ACC112 (cell line): ENCODE results near the gene ATP6V1F.

Experiments
- H2AFZ ChIP-seq: fragments of 200-600 bp; sonication (generic); one replicate; pipeline ENCODE4 v1.6.0; 2017; ENCODE audit warnings: antibody characterized with exemption, low read length; ENCODE audit not compliant: unreplicated experiment
- H3K27ac ChIP-seq: fragments of 200-600 bp; sonication (generic); 2 replicates; pipeline ENCODE4 v1.5.1; 2014; ENCODE audit warnings: low read depth, mild to moderate bottlenecking, antibody characterized with exemption, low read length, moderate library complexity
- H3K27me3 ChIP-seq: fragments of 200-600 bp; sonication (generic); 2 replicates; pipeline ENCODE4 v1.6.1; 2014; ENCODE audit warnings: mild to moderate bottlenecking, antibody characterized with exemption, low read length, moderate library complexity, mixed read lengths; ENCODE audit not compliant: insufficient read depth
- H3K36me3 ChIP-seq: fragments of 200-600 bp; sonication (generic); 2 replicates; pipeline ENCODE4 v1.6.1; 2016; ENCODE audit warnings: mild to moderate bottlenecking, antibody characterized with exemption, low read length, moderate library complexity, mixed read lengths; ENCODE audit not compliant: insufficient read depth
- H3K4me1 ChIP-seq: fragments of 200-600 bp; sonication (generic); one replicate; pipeline ENCODE4 v1.6.1; 2016; ENCODE audit warnings: low read length, mixed read lengths; ENCODE audit not compliant: insufficient read depth, unreplicated experiment, control insufficient read depth
- H3K4me3 ChIP-seq: fragments of 200-600 bp; sonication (generic); 2 replicates; pipeline ENCODE4 v1.5.1; 2014; ENCODE audit warnings: mild to moderate bottlenecking, low read depth, low read length
- H3K79me2 ChIP-seq: fragments of 200-600 bp; sonication (generic); one replicate; pipeline ENCODE4 v1.6.0; 2016; ENCODE audit warnings: low read length; ENCODE audit not compliant: control insufficient read depth, unreplicated experiment, insufficient read depth

Gene ATP6V1F

DNA sequence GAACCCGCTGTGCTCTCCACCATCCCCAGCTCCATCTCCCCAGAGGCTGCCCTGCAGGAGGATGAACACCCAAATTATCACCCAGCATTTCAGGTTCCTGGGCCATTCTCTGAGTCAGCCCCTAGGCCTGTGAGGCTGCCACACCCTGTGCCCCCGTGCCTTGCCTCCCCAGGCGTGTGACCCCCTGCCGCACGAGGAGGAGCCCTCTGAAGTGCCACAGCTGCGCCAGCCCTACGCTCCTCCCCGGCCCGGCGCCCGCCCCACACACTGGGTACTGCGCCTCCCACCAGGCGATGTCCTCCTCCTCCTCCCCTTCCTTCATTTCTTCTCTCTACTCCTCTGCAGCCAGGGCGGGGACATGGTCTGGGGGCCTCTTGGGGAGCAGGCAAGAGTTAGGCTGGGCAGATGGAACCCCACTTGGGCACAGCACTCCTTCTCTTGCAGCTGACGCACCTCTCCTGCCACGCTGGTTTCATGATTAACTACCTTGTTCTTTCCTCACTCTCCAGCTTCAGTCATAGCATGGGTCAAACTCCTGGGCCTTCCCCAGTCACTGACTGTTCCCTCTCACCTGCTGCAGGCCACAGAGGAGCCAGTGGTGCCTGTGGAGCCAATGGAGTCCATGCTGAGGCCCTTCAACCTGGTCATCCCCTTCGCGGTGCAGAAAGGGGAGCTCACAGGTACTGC, 12.7 kb upstream of the ATP6V1F start:
- H3K27ac ChIP-seq, result no peak overlapping the region
- peaks cover 9% of the 10 kb centered on the region; the same call in 1 of the 2 replicates for H3K36me3 ChIP-seq
- no peak overlapping the region for H3K4me3 ChIP-seq
- no peaks in the 10 kb centered on the region for H3K4me1 ChIP-seq
- no peaks in the 10 kb centered on the region for H3K79me2 ChIP-seq
- no peaks in the 10 kb centered on the region for H3K27me3 ChIP-seq
- no peak overlapping the region for H2AFZ ChIP-seq

DNA sequence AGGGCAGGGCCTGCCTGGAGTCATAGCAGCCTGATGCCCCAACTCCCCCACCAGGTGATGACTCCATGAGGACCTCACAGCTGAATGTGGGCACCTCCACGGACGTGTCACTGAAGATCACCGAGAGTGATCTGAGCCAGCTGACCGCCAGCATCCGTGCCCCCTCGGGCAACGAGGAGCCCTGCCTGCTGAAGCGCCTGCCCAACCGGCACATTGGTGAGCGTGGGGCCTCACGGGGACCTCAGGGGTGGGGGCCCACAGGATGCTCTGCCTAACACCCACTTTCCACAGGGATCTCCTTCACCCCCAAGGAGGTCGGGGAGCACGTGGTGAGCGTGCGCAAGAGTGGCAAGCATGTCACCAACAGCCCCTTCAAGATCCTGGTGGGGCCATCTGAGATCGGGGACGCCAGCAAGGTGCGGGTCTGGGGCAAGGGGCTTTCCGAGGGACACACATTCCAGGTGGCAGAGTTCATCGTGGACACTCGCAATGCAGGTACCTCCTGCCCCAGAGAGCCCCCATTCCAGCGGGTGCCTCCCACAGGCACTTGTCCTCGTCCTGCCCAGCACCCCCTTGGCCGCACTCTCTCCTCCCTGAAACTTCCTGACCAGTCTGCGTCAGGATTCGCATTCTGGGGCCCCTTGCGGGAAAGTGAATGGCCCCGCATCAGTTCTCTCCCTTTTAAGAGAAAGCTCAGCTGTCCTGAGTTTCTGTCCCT, 10.0 kb upstream of the ATP6V1F start:
- H3K36me3 ChIP-seq, result peaks cover 6% of the 10 kb centered on the region; the same call in 1 of the 2 replicates

GRCh38 chr7:128853799-128854198, 8.9 kb upstream of the ATP6V1F start:
- Histone ChIP-seq H3K27me3 (no peaks in the 10 kb centered on the region), H3K4me1 (peaks cover 3% of the 10 kb centered on the region), H2AFZ (no peak overlapping the region), H3K4me3 (no peak overlapping the region), H3K27ac (no peak overlapping the region), H3K79me2 (no peaks in the 10 kb centered on the region), H3K36me3 (peaks cover 6% of the 10 kb centered on the region; the same call in 1 of the 2 replicates)

More for the DNA sequence above, 10.0 kb upstream of the ATP6V1F start:
- Histone ChIP-seq H3K4me1 (no peaks in the 10 kb centered on the region), H2AFZ (no peak overlapping the region), H3K27me3 (no peaks in the 10 kb centered on the region), H3K4me3 (no peak overlapping the region), H3K27ac (no peak overlapping the region), H3K79me2 (no peaks in the 10 kb centered on the region)

DNA sequence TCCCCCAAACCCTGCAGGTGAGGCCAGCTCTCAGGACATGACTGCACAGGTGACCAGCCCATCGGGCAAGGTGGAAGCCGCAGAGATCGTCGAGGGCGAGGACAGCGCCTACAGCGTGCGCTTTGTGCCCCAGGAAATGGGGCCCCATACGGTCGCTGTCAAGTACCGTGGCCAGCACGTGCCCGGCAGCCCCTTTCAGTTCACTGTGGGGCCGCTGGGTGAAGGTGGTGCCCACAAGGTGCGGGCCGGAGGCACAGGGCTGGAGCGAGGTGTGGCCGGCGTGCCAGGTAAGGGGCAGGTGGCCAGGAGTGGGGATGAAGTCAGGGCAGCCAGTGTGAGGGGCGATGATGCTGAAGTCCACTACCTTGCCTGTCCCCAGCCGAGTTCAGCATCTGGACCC, 8.3 kb upstream of the ATP6V1F start:
- H3K4me1 ChIP-seq, result peaks cover 6% of the 10 kb centered on the region
- no peak overlapping the region for H3K4me3 ChIP-seq
- H2AFZ ChIP-seq, result no peak overlapping the region
- H3K27me3 ChIP-seq, result no peaks in the 10 kb centered on the region
- no peak overlapping the region for H3K27ac ChIP-seq
- H3K79me2 ChIP-seq, result no peaks in the 10 kb centered on the region
- H3K36me3 ChIP-seq, result peaks cover 6% of the 10 kb centered on the region; the same call in 1 of the 2 replicates

- no peaks in the 10 kb centered on the region for H3K79me2 ChIP-seq
- H3K27ac ChIP-seq, result no peak overlapping the region
- no peak overlapping the region for H2AFZ ChIP-seq
- H3K4me3 ChIP-seq, result no peak overlapping the region
- peaks cover 6% of the 10 kb centered on the region; the same call in 1 of the 2 replicates for H3K36me3 ChIP-seq
- H3K27me3 ChIP-seq, result no peaks in the 10 kb centered on the region
- H3K4me1 ChIP-seq, result peaks cover 6% of the 10 kb centered on the region
Measured at GRCh38 chr7:128855559-128855958, 7.1 kb upstream of the ATP6V1F start.

- Histone ChIP-seq H2AFZ (no peak overlapping the region), H3K27ac (no peak overlapping the region), H3K4me1 (peaks cover 6% of the 10 kb centered on the region), H3K79me2 (no peaks in the 10 kb centered on the region), H3K27me3 (no peaks in the 10 kb centered on the region), H3K36me3 (peaks cover 5% of the 10 kb centered on the region; the same call in 1 of the 2 replicates), H3K4me3 (no peak overlapping the region)
Measured at GRCh38 chr7:128856001-128856718, 6.5 kb upstream of the ATP6V1F start.

GRCh38 chr7:128858380-128859231, 4.0 kb upstream of the ATP6V1F start:
- Histone ChIP-seq H3K4me3 (no peak overlapping the region), H3K36me3 (no peaks in the 10 kb centered on the region), H3K4me1 (peaks cover 6% of the 10 kb centered on the region), H3K27me3 (no peaks in the 10 kb centered on the region), H2AFZ (no peak overlapping the region), H3K79me2 (peaks cover 8% of the 10 kb centered on the region), H3K27ac (no peak overlapping the region)

DNA sequence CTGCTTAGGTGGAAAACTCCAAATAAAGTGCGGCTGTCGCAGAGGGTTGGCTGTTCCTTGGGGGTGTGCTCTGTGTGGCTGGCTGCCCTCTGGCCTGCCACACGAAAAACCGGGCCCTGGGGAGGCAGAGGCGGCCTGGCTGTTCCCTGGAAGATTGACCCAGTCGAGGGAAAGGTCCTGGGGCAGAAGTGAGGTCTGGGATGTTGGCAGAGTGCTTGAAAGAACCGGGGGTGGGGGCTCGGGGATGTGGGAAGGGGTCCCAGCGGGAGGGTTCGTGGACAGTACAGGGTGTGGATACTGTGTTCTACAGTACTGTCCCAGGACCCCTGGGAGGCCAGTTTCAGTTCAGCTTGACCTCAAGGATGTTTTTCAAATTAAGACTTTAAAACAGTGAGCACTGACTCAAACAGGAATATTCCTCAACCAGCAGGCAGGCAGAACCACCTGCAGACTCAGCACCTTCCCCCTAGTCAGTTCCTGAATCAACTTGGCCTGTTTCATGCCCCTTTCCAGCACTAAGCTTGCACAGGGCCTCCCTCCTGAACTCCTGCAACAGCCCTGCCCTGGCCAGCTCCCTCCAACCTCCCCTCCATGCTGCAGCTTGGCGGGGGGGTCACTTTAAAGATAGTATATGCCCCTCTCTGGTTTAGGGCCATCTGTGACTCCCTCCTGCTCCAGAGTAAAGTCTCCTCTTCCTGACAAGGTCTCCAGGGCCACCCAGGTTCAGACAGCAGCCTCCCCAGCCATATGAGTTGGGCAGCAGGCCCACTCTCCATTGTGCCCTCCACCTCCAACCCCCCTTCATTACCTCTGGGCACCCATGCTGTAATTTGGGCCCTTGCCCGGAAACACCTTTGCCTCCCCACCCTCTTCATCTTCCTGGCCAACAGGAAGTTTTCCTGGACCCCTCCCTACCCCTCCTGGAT, 3.2 kb upstream of the ATP6V1F start:
- Histone ChIP-seq H3K27ac (no peak overlapping the region), H3K27me3 (no peaks in the 10 kb centered on the region), H3K4me3 (no peak overlapping the region), H2AFZ (no peak overlapping the region), H3K4me1 (peaks cover 6% of the 10 kb centered on the region), H3K79me2 (peaks cover 11% of the 10 kb centered on the region), H3K36me3 (no peaks in the 10 kb centered on the region)

DNA sequence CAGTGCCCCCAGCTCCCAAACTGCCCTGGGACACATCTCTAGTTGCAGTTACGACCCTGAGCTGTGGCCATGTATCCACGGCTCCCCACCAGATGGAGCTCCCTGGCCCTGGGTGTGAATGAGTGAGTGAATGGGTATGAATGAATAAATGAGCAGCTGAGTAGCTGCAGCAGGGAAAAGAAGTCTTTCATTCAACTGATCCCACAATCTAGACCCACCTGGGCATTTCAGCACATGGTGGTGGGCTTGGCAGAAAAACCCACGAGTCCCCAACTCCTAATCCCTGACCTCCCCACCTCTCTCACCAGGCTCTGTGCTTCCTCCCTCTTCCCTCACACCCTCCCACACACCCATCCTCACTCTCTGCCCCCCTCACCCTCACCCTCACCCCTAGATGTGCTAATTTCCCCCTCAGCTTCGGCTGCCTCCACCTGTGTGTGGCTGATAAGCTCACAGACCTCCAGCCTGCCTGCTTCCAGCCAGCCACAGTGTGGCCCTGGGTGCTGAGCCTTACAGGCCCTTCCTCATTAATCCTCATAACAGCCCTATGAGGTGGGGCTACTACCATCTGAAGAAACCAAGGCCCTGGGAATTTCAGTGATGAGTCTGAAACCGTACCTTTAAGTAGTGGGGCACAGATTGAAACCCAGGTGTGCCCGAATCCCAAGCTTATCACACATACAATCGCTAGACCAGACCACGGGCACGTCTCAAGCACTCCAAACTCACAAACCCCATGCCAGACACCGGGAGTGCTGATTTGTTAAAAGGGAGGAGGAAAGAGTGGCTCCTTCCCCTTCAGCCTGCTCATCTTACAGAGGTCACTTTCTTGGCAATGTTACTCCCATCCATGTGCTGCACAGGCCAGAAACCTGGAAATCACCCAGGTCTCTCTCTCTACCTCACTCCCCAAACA, 2.2 kb upstream of the ATP6V1F start:
- Histone ChIP-seq H3K27me3 (no peaks in the 10 kb centered on the region), H3K27ac (no peak overlapping the region), H2AFZ (no peak overlapping the region), H3K79me2 (peaks cover 11% of the 10 kb centered on the region), H3K36me3 (no peaks in the 10 kb centered on the region; the same call in 1 of the 2 replicates), H3K4me3 (no peak overlapping the region), H3K4me1 (peaks cover 6% of the 10 kb centered on the region)
